Stimulated activated CD4-positive, alpha-beta T cell treated with anti-CD3 and anti-CD28 coated beads, Interleukin-2, amount 100 ng/mL, for 24 hours (primary cell): ENCODE data around the gene WDFY2.

Experiments used
- DNase-seq, 2 donors: peaks; one replicate each; pipeline ENCODE4 v3.0.0-alpha.2; 2020

WDFY2 gene

DNA sequence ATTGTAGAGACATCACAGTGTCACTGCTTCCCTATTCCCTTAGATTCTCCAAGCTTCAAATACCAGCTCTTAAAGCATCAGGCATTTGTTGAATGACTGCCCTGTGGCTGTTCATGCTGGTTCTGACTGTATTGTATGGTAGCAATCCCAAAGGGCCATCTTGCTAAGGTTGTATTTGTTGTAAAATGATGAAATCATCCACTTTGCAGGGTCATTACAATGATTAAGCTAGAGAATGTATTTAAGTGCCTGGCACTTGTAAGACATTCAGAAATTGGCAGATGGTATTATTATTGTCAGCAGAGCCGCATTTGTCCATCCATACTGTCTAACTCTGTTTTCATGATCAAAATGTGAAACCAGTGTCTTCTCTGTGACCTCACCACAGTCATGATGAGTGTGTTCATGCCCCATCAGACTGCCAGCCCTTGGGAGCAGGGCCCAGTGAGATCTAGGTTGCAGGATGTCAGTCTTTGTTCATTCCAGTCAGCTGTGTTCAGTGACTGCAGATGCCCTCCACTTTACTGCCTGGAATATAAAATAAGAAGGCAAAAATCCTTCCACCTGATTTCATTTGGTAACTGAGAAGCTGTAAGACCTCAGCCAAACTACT is 133.6 kb downstream of the WDFY2 start:
- DNase-seq: no peak

DNA sequence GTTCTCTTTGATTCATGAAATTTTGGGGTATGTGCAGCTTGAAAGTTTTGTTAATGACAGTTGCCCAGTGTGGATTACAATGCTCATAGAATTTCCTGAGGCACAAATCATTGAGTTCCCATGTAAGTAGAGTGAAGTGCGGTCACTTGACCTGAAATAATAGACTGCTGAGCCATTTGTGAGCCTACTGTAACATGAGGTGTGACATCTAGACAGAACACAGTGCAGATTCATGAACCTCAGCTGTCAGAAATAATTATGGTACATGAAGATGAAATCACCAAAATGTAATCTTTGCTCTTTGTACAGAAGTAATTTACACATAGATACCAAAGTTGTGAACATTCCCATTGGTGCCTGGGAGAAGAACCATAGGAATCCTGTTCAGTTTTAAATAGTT is 135.1 kb downstream of the WDFY2 start:
- DNase-seq: no peak

DNA sequence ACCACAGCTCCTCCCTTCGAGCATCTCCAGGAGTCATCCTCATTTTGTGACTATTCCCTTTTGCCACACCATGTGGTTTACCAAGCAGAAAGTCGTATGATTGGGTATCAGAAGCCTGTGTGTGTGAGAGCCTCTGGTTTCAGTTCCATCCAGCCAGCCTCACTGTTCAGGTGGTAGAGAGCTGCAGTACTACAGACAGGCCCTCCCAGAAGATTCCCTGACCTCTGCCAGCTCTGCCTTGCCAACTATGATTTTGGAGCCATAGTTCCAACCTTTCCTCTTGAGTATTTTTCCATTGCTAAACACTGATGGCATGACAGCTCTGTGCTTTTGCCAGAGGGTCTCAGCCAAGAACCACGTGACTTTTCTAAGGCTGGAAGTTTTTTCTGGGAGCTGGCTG is 137.2 kb downstream of the WDFY2 start:
- DNase-seq: no peak

- DNase-seq: no peak
Measured at GRCh38 chr13:51723529-51723928, 139.3 kb downstream of the WDFY2 start.

DNA sequence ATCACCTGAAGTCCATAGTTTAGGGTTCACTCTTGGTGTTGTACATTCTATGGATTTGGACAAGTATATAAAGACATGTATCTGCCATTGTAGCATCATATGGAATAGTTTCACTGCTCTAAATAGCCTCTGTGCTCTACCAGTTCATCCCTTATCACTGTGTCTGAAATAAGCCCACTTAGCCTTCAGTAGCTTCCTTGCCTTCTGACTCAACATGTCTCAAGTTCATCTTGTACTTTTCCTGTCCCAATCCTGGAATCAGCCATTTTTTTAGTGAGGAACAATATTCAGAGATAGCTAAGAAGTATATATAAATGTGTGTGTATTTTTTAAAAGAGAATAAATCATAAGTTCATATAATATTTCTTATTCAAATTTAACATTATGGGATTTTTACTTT is 140.5 kb downstream of the WDFY2 start:
- DNase-seq: no peak

GRCh38 chr13:51726446-51727193 is 142.4 kb downstream of the WDFY2 start:
- DNase-seq: no peak

GRCh38 chr13:51727634-51728274 is 143.5 kb downstream of the WDFY2 start:
- DNase-seq: no peak

- DNase-seq: no peak
Measured at GRCh38 chr13:51728275-51728673, 144.0 kb downstream of the WDFY2 start.

DNA sequence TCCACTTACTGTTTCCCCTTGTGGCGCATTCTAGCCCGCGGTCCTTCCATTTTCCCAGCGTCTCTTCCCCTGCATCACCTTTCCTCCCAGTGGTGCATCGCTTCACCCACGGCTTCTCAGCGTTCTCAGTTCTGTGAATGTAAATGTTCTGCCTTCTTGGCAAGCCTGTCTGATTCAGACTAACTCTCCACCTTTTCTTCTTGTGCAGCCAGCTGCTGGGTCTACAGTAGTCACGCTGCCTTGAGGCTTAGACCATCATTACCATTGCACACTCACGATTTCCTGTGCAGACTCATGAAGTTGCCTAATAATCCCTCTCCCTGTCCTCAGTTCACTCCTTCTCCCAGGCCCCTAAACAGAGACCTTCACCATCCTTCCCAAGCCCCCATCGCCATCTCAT is 144.7 kb downstream of the WDFY2 start:
- DNase-seq: no peak

DNA sequence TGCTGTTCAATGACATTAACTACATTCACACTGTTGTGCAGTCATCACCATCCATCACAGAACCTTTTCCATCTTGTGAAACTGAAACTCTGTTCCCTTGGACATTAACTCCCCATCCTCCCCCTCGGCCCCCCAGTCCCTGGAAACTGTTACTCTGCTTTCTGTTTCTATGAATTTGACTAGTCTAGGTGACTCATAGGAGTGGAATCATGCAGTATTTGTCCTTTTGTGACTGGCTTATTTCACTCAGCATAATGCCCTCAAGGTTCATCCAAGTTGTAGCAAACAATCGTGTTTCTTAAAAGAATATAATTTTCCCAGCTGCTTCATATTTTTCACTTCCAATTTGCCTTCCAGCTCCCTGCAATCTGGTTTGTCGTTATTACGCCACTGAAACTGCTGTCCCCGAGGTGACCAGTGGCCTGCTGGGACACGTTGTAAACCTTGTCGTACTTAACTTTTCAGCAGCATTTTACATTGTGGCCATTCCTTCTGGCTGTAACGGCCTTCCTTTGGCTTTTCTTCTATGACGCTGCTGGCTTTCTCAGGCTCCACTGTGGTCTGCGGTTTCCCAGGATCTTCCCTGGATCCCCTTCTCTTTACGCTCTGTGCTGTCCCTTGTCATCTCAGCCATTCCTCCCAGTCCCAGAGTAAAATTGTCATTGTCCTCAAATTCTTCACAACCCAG is 145.7 kb downstream of the WDFY2 start:
- peak; percentile 40 to 45 for DNase-seq

GRCh38 chr13:51730927-51731326 is 146.7 kb downstream of the WDFY2 start:
- no peak for DNase-seq

DNA sequence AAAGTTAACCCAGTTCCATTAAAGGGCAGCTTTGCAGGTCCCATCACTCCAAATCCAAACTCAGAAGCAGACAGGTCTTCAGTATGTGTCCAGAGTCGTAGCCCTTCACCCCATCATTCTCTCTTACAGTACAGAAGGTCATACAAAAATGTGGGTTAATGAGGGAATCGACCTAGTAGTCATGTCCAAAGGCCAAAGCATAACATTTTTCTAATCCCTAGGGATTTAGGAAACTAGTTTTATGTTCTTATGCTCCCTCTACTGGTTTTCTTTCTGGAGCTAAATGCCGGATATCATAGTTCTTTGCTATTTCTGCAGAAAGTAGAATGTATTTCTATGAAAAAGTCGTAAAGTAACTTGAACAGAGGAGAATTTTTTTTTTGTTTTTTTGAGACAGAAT is 147.5 kb downstream of the WDFY2 start:
- DNase-seq: no peak

DNA sequence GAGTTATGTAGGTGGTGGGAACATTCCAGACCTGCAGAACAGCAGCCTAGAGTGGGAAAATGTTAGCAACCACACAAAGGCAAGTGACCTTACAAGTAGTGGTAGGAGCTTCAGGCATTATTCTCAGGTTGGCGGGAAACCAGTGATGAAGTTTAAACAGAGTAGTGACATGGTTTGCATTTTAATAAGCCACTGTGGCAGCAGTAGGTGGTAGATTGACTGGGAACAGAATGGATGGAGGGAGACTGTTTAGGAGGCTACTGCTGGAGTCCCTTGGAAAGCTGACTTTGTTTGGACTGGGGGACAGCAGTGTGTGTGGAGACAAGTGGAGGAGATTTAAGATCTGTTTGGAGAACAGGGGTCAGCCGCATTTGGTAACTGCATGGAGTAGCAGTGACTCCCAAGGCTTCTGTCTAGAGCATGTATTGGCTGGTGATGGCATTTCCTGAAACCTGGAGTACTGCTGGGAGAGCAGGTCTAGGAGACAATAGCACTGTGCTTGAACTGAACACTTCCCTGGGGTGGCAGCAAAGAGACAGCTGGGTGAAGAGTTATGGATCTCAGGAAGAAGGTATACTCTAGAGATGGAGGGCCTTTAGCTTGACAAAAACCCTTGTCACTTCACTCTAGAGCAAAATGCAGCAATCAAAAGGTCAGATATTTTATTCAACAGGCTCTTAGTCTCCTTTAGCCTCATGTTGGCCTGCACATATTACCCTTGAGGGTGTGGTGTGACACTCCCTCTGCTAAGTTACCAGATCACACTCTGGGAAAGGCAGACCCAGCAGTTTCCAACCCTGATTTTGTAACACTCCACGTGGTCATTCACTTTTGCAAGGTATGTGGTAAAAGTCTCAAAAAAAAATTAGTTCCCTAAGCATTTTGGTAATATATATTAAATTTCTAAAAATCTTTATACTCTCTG is 149.4 kb downstream of the WDFY2 start:
- no peak for DNase-seq

- DNase-seq: no peak
Measured at GRCh38 chr13:51734786-51735185, 150.5 kb downstream of the WDFY2 start.

DNA sequence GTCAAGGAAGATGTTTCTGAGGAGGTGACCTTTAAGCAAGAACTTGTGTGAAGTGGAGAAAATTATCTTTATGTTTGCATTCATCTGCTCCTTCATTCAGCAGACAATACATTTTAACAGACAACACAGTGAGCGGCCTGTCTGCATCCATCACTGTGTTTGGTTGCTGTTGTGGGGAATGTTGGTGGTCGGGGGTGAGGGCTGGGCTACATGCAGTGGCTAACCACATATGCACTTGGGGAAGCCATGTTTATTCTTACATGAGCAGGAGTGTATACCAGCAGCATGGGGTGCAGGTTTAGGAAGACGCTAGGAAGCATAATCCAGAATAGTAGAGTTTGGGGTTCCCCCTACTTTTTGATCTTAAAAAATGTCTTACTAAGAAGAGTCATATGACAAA is 153.3 kb downstream of the WDFY2 start:
- DNase-seq: no peak

GRCh38 chr13:51738226-51738905 is 154.1 kb downstream of the WDFY2 start:
- DNase-seq: no peak

GRCh38 chr13:51739027-51739764 is 154.9 kb downstream of the WDFY2 start:
- DNase-seq: no peak

DNA sequence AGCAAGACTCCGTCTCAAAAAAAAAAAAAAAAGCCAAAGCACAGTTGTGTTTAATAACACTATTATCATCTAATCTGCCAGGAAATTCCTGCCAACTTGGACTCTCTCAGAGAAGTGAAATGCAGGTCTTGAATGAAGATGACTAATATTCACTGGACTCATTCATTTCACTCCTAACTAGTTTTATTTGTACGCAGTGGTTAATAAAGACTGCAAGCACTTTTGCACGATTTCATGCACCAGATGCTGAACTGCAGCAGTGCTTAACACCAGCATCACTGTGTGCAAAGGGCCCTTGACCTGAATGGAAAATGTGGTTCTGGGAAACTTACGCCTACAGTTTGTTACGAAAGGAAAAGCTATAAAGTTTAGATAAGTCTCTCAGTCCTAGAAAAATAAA is 156.4 kb downstream of the WDFY2 start:
- DNase-seq: no peak

DNA sequence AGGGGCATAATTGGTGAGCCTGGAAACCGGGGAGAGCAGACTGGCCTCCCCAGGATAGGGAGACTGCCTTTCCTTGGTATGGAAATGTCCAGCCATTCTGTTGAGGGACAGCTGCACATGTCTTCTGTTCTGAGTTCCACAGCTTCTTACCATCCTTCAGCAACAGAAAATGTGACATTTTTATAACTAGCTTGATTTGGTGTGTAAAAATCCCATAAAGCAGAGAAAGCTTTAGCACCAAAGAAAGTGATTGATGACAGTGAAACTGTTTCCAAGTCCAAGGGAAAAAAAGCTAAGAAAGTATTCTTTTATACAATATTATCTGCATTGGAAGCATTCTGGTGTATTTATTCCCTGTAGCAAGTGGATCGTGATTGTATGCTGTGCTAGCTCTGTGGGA is 157.8 kb downstream of the WDFY2 start:
- DNase-seq: no peak

GRCh38 chr13:51742611-51743010 is 158.3 kb downstream of the WDFY2 start:
- DNase-seq: no peak

DNA sequence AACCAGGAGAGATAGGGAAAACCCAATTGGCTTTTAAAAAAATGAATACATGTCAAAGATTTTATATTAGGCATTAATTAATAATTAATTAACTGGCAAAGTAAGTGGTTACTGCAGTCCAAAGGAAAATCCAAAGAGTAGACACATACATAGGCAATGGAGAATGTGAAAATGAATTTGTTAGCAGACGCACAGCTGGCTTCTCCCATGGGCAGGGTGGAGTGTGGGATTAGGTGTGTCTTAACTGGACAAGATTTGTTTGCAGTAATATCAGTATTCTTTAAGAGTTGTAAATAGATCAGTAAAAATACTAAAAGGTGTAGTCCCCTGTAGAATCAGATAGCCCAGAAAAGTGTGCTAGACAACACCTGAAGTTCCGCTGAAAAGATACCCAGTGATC is 161.0 kb downstream of the WDFY2 start:
- DNase-seq: no peak
